GM23248 (cell line): ENCODE results near the gene PRAMEF10.
"Not testable (repeated sequence)": the region's sequence is repeated elsewhere in the genome, so short reads cannot be mapped to it uniquely, and the experiment has no call there.

ENCODE experiments used
- EZH2 ChIP-seq: fragments of 200-600 bp; sonication (generic); IDR thresholded peaks from 2 replicates; pipeline ENCODE4 v1.6.1; 2018; ENCODE audit warnings: antibody characterized with exemption, mild to moderate bottlenecking; ENCODE audit not compliant: insufficient read depth, poor library complexity, severe bottlenecking
- EZH2phosphoT487 ChIP-seq: fragments of 200-600 bp; sonication (generic); IDR thresholded peaks from 2 replicates; pipeline ENCODE4 v1.6.1; 2018; ENCODE audit warnings: antibody characterized with exemption, moderate library complexity, mild to moderate bottlenecking, low read depth; ENCODE audit not compliant: insufficient read depth

GRCh38 chr1:12903793-12904572 is 5.9 kb upstream of the PRAMEF10 start:
- TF ChIP-seq EZH2, EZH2phosphoT487: not testable (repeated sequence)
